NCI-H2196 (cell line): ENCODE results near the gene ECD.
"Not testable (repeated sequence)": the region's sequence is repeated elsewhere in the genome, so short reads cannot be mapped to it uniquely, and the experiment has no call there.

Source experiments
- DNase-seq: peaks from one replicate; lab custom pipeline; 2025; ENCODE audit not compliant: unreplicated experiment; lab: John Stamatoyannopoulos, UW

ECD gene

GRCh38 chr10:73161079-73161478 lies 6.7 kb downstream of the ECD start:
- no peak for DNase-seq

GRCh38 chr10:73159038-73159648 lies 8.7 kb downstream of the ECD start:
- DNase-seq: peak; percentile 8

GRCh38 chr10:73156054-73156453 lies 11.8 kb downstream of the ECD start:
- no peak for DNase-seq

GRCh38 chr10:73152009-73152408 lies 15.8 kb downstream of the ECD start:
- no peak for DNase-seq

GRCh38 chr10:73150633-73151413 lies 17.0 kb downstream of the ECD start:
- not testable (repeated sequence) for DNase-seq

- no peak for DNase-seq
Measured at GRCh38 chr10:73141603-73142002, 26.2 kb downstream of the ECD start.

- no peak for DNase-seq
Measured at GRCh38 chr10:73139251-73139650, 28.6 kb downstream of the ECD start.

GRCh38 chr10:73136627-73137026 lies 31.2 kb downstream of the ECD start:
- DNase-seq: no peak

- no peak for DNase-seq
Measured at GRCh38 chr10:73134727-73135126, 33.1 kb downstream of the ECD start.

GRCh38 chr10:73131913-73132686 lies 35.7 kb downstream of the ECD start:
- no peak for DNase-seq

- DNase-seq: no peak
Measured at GRCh38 chr10:73131301-73131700, 36.5 kb downstream of the ECD start.

- no peak for DNase-seq
Measured at GRCh38 chr10:73126343-73126742, 41.5 kb downstream of the ECD start.

GRCh38 chr10:73119952-73120351 lies 47.9 kb downstream of the ECD start:
- DNase-seq: no peak

GRCh38 chr10:73119457-73119856 lies 48.4 kb downstream of the ECD start:
- no peak for DNase-seq

- no peak for DNase-seq
Measured at GRCh38 chr10:73117976-73118743, 49.6 kb downstream of the ECD start.

GRCh38 chr10:73116017-73116416 lies 51.8 kb downstream of the ECD start:
- no peak for DNase-seq

- DNase-seq: no peak
Measured at GRCh38 chr10:73113551-73113950, 54.3 kb downstream of the ECD start.

GRCh38 chr10:73112032-73112431 lies 55.8 kb downstream of the ECD start:
- DNase-seq: not testable (repeated sequence)

- no peak for DNase-seq
Measured at GRCh38 chr10:73110345-73110849, 57.4 kb downstream of the ECD start, which contains the start of gene NUDT13. Gene NUDT13, plus strand, starts transcription at chr10:73110455. Its CDS starts 3,911 bp downstream, at chr10:73114366.

GRCh38 chr10:73109248-73109652 lies 58.6 kb downstream of the ECD start:
- DNase-seq: not testable (repeated sequence)

- DNase-seq: no peak
Measured at GRCh38 chr10:73106301-73106700, 61.5 kb downstream of the ECD start.
